ENCODE measurements around the gene CRYBA4. TPM values are rescaled to one million over a fixed set of nuclear protein-coding genes. Genes with fewer than 3 reads are reported as not detected.

The CRYBA4 gene
- total RNA-seq, 1 donor from 2014 or later = not detected

- ATAC-seq = no peak
These were observed 8.4 kb downstream of the CRYBA4 start for GRCh38 chr22:26629988-26630761.

DNA sequence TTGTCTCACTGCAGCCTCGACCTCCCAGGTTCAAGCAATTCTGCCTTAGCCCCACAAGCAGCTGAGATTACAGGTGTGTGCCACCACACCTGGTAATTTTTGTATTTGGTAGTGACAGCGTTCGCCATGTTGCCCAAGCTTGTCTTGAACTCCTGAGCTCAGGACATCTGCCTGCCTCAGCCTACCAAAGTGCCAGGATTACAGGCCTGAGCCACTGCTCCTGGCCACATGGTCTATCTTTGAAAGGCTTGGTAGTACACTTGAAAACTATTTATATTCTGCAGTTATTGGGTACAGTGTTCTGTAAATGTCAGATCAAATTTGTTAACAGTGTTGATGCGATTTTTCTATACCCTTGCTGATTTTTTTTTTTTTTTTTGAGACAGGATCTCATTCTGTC lies 9.5 kb downstream of the CRYBA4 start:
- ATAC-seq = no peak

DNA sequence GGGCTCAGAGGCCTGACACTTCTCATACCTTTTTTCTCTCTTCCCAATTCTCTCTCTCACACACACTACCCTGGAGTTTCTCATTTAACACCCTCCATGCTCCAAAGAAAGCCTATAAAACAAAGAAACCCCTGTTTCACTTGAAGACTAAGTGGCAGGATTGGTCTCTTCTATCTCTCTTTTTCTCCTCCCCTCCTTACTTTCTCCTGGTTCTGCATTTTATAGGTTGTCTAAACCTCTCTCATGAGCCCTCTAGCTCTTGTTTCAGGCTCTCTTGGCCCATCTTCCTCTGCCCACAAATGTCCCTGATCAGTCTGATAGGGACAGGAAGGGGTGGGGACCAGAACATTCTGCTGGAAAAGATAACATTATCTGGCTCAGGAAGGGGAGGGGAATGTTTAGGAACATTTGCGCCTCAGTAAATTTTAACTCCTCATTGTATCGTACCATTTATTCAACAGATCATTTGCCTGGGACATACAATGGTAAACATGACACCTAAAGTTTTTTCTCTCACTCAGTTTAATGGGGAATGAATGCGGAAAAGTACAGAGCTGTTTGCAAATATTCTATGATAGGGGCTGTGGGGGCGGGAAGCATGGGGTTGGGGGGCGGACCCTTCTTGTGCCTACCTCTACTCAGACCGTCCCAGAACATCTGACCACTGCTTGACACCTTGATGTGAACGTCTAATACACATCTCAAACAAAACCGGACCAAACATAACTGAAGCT lies 10.8 kb downstream of the CRYBA4 start:
- ATAC-seq = no peak

DNA sequence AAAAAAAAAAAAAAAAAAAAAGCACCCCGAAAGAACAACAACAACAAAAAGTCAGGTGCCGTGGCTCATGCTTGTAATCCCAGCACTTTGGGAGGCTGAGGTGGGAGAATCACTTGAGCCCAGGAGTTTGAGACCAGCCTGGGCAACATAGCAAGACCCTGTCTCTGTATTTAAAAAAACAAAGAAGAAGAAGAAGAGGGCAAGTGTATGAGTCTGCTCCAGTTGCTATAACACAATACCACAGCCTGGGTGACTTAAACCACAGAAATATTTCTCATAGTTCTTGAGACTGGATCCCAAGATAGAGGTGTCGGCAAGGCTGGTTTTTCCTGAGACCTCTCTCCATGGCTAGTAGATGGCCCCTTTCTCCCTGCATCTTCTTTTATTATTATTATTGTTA lies 12.4 kb downstream of the CRYBA4 start:
- ATAC-seq = no peak

DNA sequence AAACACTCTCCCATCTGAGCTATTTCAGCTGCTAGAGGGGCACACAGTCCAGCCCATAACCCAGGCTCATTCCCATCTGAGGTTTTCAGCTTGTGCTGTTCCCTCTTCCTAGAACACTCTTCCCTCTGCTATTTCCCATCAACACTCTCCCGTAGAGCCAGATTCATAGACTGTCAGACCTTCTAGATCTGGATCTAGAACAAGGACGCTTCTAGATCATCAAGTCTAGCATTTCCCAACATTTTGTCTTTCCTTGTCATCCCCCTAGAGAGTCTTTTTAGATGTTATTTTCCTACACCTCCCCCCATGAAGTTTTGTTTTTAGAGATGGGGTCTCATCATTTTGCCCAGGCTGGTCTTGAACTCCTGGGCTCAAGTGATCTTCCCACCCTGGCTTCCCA lies 13.4 kb downstream of the CRYBA4 start:
- ATAC-seq = no peak

- no peak for ATAC-seq
These were observed 14.5 kb downstream of the CRYBA4 start for GRCh38 chr22:26636296-26636695.

DNA sequence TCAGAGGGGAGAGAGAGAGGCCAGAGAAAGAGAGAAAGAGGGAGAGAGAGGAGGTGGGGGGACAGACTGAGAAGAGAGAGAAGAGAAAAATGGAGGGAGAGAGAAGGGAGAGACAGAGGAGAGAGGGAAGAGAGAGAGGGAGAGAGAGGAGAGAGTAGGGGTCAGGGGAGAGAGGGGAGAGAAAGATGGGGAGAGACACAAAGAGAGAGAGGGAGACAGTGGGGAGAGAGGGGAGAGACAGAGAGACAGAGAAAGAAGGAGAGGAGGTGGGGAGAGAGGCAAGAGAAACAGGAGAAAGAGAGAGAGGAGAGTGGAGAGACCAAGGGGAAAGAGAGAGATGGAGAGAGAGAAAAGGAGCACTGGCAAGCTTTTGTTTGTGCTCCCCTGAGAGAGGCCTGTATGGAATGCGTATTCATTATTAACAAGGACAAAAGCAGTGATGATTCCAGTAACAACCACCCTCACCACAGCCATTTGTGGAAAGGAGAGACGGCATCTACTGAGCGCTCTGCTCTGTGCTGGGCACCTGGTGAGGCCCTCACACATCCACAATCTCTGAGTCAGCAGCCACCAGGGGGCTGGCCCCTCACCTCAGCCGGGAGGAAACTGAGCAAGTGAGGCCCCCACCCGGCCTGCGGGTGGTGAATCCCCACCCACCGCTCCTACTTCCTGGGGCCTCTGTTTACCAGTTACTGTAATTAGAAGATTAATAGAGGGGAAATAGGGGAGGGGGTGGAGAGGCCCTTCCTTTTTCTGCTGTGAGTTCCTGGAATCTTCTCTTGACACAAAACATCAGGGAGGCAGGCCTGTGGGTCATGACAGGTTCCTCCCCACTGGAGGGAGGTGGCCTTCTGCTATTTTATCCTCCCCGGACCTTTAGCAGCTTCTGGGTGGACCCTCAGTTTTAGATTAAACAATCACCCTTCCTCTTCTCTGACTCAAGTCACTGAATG lies 21.0 kb downstream of the CRYBA4 start:
- no peak for ATAC-seq

GRCh38 chr22:26643418-26644100 lies 21.8 kb downstream of the CRYBA4 start:
- ATAC-seq = no peak

DNA sequence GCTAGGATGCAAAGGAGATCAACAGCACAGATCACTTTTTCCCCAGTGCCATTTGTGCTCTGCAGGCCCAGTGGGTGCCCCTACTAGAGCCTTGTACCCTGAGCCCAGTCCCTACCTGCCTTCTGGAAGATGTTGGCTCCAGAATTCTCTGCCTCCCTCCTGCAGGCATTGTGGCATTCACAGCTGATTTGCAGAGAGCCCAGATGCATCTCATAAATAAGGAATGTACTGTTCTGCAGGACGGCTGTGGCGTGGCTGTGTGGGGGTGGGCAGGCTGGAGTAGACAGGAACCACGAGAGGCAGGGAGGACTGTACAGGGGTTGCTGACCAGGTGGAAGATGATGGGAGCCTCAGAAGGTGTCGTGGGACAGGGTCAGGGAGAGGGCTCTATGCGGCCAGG lies 24.4 kb downstream of the CRYBA4 start:
- no peak for ATAC-seq

DNA sequence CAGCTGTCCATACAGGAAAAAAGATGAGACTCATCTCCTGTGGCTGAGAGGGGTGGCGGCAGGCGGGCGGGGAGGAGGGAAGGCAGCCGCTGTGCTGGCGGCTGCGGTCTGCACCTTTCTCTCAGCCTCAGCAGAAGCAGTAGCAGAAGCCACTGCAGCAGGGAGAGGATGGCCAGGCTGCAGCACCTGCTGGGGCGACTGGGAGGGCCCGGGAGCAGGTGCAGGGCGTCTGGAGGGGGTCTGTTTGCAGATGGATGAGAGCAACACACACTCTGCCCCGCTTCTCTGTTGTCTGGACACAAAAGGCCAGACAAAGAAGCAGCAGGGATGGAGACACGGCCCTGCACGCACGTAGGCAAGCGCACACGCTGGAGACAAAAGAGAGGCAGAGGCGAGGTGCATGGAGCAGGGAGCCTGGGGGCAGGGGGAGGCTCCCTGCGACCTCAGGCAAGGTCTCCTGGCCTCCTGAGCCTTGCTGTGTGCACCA lies 26.3 kb downstream of the CRYBA4 start:
- ATAC-seq = no peak

DNA sequence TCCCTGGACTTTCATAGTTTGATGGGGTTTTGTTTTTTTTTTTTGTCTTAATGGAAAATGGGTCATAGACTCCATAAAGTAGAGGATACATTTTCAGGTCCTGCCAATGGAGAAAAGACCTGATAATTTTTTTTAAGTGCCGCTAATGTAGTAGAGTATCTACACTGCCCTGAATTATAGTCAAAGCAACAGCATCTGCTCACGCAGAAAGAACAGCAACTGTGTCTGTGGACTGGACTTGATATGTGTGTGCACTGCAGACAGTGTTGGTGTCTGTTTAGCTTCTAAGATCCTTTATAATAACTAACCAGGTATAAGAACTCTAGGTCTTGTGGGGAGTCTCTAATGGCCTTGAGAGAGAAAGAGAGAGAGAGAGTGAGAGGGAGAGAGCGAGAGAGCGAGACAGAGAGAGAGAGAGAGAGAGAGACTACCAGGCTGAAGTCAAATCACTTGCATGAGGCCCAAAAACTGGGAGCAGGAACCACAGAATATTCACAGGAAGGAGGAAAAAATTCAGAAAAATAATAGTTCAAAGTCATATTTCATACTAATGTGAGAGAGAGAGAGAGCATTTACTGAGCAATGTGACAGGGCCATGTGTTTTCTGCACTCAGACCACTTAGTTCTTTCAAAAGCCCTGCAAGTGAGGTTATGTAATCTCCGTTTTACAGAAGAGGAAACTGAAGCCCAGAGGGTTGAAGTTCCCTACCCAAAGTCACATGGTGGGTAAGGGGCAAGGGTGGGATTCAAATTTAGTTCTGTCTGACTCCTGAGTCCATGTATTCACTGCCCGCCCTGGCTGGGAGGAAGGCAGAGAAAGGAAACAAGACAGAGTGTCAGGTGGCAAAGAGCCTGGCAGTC lies 27.0 kb downstream of the CRYBA4 start:
- no peak for ATAC-seq

DNA sequence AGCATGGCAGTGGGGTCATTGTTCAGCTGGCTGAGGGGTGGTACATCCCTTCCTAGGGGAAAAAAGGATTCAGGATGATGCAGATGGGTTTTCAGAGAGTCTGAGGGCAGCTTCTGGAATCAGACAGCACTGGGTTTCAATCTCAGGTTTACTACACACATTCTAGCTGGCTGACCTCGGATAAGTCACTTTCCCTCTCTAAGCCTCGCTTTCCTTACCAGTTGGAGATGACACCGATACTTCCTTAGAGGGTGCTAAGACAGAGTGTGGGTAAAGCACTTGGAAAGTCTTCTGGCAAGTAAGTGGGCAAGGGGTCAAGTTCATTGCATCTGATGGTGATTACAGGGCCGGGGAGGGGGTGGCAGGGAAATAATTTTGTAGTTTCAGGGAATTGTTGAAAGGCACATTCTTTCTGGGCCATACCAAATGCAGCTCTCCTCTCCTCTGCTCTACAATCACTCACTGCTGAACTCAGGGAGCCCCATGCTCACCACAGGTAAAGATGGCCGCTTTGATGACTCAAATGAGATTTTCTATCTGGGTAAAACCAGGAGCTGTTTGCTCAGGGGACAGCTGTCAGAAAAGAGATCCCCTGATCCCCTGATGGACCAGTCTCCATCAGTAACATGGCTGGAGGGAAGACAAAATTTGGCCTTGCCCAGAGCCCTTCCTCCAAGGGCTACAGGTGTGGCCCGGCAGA lies 29.1 kb downstream of the CRYBA4 start:
- ATAC-seq = no peak

DNA sequence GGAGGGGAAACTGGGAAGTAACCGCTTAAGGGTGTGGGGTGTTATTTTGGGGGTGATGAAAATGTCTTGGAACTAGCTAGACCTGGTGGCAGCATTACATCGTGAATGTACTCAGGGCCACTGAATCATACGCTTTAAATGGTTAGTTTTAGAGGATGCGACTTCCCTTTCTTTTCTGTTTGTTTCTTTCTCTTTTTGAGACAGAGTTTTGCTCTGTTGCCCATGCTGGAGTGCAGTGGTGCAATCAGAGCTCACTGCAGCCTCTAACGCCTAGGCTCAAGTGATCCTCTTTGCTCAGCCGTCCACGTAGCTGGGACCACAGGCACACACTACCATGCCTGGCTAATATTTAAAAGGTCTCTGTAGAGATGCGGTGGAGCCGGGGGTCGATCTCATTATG lies 30.1 kb downstream of the CRYBA4 start:
- no peak for ATAC-seq

- ATAC-seq = peak; percentile 36
These were observed 35.4 kb downstream of the CRYBA4 start, which contains the start of gene MIAT for GRCh38 chr22:26656891-26657851. Gene MIAT, plus strand, starts transcription at chr22:26657588.

GRCh38 chr22:26658161-26658560 lies 36.4 kb downstream of the CRYBA4 start:
- no peak for ATAC-seq

DNA sequence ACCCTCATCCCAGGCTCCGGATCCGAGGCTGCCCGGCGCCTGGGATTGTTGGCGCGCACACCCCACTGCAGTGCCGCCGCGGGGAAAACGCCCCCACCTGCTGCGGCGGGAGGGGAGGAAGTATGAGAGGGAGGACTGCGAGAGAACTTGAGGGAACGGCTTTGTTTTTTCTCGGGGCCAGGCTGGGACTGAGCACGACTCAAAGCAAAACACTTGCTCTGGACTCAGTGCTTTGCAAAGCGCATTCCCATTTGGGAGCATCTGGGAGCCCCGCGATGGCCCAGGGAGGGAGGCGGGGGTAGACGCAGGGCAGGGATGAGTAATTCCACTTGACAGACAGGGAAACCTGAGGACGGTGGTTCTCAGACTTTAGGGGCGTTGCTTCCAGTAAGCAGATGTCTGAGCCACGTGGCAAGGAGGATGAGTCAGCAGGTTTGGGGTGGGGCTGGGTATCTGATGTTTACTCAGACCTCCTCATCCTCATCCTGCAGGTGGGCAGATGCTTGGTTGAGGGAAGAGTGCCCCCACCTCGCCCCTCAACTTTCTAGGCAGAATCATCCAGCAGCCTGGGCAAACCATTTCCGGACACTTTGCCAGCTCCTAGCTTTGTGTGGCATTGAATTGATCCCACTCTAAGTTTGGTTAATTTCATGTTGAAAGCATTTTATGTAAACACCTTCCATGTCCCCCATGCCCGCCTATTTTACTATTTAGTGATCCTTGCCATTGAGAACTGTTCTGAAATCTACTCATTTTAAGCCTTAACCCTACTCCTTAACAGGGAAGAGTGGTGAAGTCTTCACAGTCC lies 37.1 kb downstream of the CRYBA4 start:
- ATAC-seq = peak; percentile 81

DNA sequence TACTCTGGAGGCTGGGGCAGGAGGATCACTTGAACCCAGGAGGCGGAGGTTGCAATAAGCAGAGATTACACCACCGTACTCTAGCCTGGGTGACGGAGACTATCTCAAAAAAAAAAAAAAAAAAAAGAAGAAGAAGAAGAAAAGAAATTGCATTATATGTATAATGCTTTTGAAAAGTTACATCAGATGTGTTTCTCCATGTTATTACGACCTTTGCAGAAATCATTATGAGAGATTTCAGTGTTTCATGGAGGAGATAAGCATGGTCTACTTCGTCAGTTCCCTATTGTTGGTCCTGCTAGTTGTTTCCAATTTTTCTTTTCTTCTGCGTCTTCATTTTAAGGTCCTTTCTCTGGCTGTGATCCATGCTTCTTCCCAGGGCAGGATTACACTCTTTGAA lies 38.6 kb downstream of the CRYBA4 start:
- ATAC-seq = no peak

GRCh38 chr22:26660961-26661578 lies 39.3 kb downstream of the CRYBA4 start:
- ATAC-seq = peak; percentile 25

Data from esophagus mucosa (tissue), 1 donor.